HG02970 (cell line): ENCODE data around the gene EPSTI1.
"Not testable (repeated sequence)": the region's sequence is repeated elsewhere in the genome, so short reads cannot be mapped to it uniquely, and the experiment has no call there.

Experiments used
- ATAC-seq: cut with Tn5 transposase; IDR thresholded peaks from one replicate; pipeline ENCODE4 v1.9.1; 2021; ENCODE audit warnings: mild to moderate bottlenecking, moderate library complexity, moderate number of reproducible peaks; ENCODE audit not compliant: unreplicated experiment, low FRiP score

Gene EPSTI1

DNA sequence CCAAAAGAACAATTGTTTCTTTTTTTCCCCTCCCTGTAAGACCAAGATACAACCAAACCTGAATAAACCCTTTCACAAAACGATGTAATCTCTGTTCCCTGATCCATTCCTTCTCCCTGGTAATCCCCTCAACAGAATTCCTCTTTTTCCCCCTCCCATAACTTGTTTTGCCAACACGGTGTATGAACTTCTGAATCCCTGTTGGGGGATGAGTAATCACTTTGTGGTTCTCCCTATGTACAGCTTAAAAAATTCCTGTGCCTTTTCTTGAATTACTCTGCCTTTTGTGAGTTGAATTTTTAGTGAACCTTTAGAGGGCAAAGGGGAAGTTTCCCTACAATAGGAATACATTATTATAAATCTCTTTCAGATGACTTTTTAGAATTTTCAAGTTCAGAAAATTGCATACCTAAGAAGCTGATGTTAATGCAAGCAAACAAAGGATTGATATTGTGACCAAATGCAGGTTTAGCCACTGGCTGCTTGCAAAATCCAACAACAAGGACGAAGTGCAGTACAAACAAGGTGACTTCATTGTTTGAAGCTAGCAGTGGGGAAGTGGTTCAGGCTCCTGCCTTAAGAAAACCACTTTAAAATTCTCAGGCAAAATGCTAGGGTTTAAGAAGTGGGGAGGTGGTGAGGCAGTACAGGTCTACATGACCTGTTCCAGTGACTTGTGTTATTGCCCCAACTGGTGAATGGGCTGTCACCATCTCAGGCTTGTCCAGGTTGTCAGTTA is 15.0 kb upstream of the EPSTI1 start:
- ATAC-seq = no peak

DNA sequence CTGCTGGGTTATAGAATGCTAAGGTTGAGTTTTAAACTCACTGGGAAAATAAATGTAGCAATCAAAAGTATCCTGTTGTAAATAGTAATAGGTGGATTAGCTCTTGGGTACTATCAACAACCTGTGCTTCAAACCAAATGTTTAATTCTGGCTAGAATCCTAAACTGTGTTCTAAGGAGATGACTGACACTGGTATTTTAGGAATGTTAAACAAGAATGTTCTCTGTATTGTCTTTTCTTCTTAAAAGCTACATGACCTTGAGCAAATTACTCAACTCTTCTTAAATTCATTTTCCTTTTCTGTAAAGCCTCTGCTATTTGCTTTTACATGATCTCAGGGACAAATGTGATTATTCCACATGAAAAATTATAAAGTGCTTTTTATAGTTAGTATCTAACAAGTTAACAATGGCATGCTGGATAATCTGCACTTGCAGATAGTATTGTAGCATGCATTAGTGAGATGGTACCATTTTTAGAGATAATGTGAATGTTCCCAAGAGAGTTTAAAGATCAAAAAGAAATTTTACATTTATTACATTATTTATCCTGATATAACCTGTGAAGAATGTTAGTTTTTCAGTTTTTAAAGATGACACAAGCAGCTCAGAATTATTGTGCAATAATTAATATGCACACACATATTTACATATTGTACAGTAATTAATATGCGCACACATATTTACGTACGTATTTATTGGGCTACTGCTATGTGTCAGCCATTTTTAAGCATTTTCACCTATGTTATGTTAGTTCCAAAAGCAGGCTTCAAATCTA is 13.6 kb upstream of the EPSTI1 start:
- ATAC-seq = no peak

DNA sequence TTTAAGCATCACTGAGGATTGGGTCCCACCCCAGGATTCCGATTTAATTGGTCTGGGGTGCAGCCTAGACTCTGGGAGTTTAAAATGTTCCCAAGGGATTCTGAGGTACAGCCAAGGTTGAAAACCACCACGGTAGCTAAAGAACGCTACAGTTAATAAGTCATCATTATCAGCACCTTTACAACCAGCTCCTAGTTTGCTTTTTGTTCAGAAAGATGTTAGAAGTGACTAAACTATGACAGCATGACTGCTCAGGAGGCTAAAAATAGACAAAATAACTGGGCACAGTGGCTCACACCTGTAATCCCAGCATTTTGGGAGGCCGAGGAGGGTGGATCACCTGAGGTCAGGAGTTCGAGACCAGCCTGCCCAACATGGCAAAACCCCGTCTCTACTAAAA is 11.7 kb upstream of the EPSTI1 start:
- no peak for ATAC-seq

DNA sequence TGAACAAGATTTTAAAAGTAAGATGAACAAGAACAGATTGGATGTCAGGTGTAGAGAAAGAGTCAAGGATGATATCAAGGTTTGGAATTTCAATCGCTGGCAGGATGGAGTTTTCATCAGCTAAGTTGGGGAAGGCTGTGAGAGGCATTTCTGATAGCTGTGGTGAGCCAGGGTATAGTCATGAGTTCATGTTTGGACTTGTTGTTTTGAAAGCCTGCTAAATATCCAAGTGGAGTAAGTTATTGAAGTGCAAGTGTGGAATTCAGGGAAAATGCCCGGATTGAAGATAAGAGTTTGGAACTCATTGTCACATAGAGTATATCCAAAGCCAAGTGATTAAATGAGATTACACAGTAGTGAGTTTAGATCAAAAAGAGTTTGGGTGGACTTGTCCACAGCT is 11.0 kb upstream of the EPSTI1 start:
- ATAC-seq = no peak

DNA sequence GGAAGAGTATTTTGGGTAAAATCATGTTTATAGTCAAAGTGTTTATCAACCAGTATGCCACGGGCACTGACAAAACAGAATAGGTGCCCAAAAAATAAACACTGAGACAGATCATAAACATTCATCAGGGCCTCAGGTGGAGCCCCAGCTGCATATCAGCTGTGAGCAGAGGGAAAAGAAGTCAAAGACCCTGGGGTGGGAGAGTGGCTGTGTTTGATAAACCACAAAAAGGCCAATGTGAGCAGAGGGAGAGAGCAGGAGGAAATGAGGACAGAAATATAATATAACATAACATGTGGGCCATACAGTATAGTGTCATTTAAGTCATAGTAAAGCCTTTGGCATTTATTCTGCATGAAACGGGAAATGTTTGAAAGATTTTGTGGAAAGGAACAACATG is 10.0 kb upstream of the EPSTI1 start:
- no peak for ATAC-seq

DNA sequence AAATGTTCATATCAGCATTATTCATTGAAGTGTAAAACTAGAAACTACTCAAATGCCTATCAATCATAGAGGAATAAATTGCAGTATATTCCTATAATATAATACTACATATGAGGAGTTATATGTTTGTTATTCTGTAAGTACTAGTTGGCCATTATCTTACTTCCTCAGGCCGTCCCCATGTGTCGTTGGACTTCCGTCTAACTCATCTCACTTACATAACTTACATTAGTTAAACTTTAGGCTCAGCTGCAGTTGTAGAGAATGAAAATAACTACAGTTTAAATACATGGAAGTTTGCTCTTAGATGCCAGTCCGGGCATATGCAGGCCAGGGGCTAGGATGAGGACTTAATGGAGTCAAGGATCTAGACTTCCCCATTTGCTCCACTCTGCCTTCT is 8.6 kb upstream of the EPSTI1 start:
- no peak for ATAC-seq

DNA sequence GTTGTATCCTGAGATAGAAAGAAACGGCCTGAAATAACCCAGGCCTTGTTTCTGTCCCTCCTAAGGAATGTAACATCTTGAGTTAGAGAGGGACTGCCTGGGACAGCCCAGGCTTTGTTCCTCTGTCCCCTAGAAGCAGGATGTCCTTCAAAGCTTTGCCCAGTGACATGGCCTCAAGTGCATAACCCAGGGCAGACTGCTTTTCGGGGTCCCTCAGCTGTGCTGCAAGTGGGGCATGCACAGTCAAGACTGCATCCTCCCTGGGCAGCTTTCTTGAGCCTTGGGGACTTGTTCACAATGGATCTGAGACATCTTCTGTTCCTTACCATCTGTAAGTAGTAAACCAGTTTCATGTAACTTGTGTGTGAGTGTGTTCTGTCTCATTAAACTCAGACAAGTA is 7.5 kb upstream of the EPSTI1 start:
- ATAC-seq = no peak

DNA sequence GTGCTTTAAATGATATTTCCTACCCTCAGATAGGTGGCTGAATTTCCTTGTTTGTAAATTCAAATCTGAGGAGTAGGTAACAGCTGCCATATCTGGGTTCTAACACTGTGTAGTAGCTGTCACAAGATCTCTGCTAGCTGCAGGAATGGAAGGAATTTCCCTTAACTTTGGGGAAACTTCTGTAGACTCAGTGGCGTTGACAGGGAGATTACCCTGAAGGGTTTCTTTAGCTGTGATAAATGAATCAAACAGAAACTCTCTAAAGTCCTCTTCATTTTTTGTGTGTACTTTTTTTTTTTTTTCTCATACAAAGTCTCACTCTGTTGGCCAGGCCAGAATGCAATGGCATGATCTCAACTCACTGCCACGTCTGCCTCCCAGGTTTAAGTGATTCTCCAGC is 5.3 kb upstream of the EPSTI1 start:
- ATAC-seq = no peak

DNA sequence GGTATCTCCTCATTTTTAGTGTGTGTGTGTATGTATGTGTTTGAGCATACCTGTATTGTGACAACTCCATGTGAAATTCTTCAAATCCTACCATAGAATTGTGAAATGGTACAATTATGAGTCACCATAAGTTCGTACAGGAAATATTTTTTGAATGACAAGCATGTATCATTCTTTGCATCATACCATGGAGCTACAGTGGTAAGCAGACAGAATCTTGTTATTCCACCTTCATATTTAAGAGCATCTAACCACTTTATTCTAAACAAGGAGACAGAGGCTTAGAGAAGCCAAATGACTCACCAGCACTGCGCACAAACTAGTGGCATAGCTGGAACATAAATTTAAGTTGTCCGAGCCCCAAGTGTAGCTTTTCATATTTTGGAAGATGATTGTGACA is 4.5 kb upstream of the EPSTI1 start:
- ATAC-seq = no peak

DNA sequence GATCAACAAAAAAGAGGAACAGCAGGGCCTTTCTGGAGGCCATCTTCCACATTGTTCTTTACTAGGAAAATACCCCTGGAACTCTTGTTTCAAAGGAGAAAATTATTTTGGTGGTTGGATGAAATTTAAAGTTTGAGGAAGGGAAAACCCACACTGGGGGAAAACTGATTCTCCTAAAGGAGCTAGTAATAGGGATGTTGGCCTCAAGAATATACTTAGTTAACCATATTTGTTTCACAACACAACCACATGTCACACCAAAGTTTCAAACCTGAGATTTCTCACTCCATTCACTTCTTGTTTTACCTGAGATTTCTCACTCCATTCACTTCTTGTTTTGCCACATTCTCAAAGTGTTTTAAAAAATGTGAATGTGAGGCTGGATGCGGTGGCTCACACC is 2.8 kb upstream of the EPSTI1 start:
- no peak for ATAC-seq

DNA sequence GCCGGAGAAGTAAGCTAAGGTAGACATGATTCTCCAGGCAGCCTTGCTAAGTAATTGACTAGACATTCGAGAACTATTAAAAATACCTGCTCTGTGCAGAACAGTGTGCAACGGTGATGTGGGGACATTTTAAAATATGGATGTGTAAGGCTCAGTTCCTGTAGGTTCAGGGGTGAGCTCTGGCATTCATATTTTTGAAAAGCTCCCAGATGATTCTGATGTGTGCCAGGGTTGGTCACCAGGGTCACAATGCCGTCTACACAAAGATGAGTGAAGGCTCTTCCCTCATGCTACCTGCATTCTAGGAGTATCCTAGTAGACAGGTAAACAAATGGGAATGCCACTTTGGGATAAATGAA is 702 bp upstream of the EPSTI1 start:
- ATAC-seq = no peak

DNA sequence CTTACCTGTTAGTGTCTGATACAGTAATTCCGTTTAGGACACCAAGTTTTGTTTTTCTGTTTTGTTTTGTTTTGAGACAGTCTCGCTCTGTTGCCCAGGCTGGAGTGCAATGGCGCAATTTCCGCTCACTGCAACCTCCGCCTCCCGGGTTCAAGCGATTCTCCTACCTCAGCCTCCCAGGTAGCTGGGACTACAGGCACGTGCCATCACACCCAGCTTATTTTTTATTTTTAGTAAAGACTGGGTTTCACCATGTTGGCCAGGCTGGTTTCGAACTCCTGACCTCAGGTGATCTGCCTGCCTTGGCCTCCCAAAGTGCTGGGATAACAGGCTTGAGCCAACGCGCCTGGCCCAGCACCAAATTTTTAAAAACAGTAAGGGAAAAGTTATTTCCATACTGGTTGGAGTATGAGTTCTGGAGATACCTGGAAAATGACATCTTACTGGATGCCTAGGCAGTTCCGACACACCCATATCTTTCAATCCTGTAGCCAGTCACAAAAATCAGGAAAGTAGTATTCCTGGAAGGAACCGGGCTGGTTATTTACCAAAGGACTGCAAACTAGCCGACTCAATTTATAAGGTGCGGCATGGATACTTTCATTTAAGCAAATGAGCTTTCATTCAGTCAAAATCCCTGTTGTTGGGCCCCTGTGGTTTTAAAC is 676 bp downstream of the EPSTI1 start:
- not testable (repeated sequence) for ATAC-seq

DNA sequence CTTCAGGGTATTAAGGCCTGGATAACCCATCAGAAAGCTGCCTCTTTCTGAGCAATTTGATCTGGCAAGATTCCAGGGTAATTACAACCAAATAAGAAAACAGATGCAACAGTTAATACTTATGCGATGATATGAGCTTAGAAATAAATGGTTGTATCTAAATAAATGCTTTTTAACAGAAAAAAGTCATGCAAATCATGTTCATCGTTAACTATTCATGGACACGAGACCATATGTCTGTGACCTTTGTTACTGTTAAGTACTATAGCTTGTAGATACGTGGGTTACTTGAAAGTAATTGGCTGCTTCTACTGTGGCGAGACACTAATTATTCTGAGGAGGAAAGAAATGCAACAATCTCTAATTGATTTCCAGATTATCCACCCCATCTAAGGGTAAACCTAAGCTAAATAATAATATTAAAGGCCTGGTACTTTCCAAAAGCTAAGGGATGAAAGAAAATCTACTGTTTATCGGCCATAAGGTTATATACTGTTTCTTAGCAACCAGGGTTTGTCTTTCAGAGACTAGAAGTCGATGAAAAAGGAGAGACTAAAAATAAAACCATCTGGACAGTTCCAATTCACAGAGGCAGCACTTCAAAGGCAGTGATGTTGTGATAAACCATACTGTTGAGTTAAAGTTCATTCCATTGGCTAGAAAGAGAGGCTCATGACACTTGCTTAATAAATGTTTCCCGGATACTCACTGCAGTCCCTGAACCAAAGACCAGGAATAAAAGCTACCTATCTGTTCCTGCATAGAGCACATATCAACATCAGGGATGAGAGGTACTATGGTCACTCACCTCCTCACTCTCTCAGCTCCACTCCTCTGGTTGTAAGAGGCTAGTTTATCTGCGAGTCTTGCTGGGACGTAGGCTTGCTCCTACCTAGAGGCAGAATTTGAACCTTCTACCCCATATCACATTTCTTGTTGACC is 1.5 kb downstream of the EPSTI1 start:
- ATAC-seq = no peak

DNA sequence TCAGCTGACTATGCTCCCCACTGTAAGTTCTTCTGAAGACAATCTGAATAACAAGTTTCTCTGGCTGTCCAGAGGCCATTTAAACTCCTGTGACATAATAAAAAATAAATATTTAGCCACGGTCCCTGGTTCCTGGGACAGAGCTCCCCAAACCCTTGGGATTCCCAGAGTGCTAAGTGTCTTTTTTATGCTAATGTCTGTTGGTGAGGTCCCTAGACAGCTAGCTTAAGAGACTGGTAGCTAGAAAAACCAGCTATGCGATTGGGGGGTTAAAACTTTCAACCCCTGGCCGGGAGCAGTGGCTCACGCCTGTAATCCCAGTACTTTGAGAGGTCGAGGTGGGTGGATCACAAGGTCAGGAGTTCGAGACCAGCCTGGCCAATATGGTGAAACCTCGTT is 5.9 kb downstream of the EPSTI1 start:
- ATAC-seq = no peak

DNA sequence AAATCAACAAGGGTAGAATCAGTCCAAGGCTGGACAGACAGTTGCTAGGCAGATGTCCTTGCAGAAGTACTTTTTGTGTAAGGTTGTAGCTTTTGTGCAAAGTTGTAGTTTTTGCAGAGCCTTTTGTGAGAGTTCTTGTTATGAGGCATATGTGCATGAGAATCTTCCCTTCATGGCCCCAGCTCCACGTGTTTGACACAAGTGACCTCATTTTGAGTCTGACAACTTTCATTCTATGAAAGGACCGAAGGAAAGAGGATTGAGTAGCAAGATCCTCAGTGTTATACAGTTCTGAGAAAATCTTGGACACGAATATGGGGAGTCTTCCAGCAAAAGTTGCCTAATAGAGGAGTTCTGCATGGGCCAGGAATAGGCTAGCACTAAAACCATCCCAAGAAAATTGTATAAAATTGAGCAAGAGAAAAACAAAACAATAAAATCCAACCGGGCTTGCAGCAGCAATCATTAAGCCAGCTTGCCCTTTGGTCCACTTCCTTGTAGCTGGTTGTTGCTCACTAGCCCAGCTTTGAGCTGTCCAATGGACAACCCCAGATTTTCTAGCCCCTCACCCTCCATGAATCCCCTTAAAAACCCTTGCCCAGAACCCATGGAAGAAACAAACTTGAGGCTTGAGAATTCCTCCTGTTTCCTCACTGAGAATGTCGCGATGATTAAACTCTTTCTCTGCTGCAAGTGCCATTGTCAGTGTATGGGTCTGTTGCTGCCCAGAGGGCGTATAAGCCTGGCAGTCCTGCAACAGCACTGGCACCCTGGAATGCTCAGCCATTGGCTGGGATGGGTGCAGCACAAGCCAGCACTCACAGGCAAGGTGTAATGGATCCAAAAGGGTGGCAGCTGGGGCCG is 6.5 kb downstream of the EPSTI1 start:
- no peak for ATAC-seq

DNA sequence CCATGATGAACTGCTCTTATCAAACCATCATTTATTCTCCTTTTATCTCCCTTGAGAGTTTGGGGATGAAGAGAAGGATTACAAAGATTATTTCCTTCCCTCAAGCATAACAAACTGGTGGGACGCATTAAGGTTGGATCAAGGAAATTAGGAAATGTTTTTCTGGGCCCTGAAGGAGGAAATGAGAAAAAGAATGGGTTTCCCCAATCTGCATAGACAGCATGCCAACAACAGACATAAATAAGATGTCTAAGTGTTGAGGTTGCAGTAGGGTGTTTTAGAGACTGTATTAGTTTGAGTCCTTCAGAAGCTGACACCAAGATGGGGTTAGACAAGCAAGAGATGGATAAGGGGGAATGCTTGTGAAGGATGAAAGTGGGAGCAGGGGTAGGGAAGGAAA is 7.3 kb downstream of the EPSTI1 start:
- no peak for ATAC-seq

DNA sequence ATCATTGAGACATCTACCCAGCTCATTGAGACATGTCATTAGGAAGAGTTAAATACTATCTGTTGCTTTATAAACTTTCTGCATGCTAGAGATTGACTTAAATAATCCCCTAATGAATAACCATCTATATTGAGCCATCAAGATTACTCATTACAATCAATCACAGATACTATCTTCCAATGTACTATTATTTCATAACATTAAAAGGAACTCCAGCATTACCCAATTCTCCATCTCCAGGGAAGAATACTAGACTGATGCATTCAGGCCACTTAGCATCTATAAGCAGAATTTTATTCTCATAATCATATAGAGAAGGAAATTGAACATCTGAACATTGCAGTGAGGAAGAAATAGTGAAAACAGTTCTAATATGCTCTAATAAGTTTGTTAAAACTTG is 8.0 kb downstream of the EPSTI1 start:
- ATAC-seq = no peak

DNA sequence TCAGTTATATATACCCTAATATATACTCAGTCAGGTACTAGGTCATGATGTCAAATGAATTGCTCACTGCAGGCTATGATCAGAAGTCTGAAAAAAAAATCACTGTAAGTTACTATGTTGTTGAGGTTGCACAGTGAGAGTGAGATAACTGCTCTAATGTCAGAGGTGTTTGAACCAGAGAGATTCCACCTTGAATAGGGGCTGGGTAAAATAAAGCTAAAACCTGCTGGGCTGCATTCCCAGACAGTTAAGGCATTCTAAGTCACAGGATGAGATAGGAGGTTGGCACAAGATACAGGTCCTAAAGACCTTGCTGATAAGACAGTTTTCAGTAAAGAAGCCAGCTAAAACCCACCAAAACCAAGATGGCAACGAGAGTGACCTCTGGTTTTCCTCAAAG is 10.2 kb downstream of the EPSTI1 start:
- no peak for ATAC-seq

DNA sequence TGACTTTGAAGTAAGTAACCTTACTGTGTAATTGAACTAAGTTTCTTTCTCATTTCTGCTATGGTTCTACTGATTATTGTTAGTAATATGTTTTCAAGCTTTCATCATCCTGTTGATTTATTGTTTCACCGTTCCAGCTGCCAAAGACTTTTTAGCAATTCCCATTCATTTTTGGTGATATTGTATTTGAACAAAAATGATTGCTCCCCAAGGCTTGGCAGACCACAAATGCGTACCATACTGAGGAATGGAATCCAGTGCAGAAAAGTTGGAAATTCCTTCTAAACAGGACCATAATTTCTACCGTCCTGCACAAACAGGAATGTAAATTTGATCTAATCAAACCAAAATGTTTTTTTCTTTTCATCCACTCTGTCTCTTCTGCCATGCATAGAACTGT is 10.7 kb downstream of the EPSTI1 start:
- no peak for ATAC-seq

DNA sequence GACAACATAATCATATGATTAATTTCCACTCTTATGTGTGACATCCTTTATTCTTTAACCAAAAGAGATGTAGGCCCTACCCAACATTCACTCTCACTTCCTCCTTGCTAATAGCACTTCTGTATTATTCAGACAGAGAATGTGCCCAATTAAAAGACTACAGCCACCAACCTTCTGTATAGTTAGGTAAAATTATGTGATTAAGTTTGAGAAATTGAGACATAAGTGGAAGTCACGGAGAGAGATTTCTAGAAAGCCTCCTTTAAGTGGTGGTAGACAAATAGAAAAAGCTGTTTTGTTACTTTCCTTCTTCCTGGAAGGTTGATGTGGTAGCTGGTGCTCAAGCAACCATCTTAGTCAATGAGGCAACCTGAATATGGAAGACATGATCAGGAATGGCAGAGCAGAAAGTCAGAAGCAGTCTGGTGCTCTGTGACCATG is 14.8 kb downstream of the EPSTI1 start:
- no peak for ATAC-seq
